ENCODE measurements around the gene TM4SF20.

The TM4SF20 gene

DNA sequence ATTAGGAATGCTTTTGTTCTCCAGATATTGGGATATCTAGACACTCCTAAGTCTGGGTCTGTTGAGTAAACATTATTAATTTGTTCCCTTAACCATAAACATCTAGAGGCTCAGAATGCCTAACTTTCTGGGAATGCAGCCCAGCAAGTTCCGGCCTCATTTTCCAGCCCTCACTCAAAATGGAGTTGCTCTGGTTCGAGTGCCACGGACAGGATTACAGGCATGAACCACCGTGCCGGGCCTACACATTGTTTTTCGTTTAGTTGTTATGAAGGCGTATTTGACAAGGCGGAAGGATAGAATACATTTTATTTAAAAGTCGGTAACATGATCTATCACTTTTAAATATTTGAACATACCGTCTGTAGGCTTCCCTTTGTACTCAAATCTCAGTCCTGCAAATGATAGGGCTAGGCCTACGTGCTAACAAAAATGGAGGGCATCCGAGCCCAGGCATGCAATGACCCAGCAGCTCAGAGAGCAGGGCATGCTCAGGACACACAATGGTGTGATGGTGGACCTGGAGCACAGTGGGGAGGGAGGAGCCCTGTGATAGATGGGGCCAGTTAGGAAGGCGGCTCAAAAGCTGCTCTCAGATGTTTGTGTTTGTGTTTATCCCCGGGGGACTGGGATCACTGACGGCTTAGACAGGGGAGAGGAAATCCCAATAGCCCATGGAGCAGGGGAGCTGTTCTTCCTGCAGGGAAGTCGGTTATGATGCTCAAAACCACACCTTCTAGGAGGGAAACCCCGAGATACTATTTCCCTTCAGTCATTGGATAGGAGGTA is 11.6 kb upstream of the TM4SF20 start (continued):
- TF ChIP-seq ZNF610 (tag by site-specific recombination; IDR thresholded peaks at IDR 0.05; ENCODE audit: borderline replicate concordance) (no peak), ZBTB8A (tag by site-specific recombination; IDR thresholded peaks at IDR 0.05) (no peak), BCL11A (tag by site-specific recombination; IDR thresholded peaks at IDR 0.05; ENCODE audit: low read depth) (no peak)
- TF ChIP-seq, protein P1, sequence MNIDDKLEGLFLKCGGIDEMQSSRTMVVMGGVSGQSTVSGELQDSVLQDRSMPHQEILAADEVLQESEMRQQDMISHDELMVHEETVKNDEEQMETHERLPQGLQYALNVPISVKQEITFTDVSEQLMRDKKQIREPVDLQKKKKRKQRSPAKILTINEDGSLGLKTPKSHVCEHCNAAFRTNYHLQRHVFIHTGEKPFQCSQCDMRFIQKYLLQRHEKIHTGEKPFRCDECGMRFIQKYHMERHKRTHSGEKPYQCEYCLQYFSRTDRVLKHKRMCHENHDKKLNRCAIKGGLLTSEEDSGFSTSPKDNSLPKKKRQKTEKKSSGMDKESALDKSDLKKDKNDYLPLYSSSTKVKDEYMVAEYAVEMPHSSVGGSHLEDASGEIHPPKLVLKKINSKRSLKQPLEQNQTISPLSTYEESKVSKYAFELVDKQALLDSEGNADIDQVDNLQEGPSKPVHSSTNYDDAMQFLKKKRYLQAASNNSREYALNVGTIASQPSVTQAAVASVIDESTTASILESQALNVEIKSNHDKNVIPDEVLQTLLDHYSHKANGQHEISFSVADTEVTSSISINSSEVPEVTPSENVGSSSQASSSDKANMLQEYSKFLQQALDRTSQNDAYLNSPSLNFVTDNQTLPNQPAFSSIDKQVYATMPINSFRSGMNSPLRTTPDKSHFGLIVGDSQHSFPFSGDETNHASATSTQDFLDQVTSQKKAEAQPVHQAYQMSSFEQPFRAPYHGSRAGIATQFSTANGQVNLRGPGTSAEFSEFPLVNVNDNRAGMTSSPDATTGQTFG (tag by site-specific recombination; IDR thresholded peaks at IDR 0.05; ENCODE audit: borderline replicate concordance) = no peak

DNA sequence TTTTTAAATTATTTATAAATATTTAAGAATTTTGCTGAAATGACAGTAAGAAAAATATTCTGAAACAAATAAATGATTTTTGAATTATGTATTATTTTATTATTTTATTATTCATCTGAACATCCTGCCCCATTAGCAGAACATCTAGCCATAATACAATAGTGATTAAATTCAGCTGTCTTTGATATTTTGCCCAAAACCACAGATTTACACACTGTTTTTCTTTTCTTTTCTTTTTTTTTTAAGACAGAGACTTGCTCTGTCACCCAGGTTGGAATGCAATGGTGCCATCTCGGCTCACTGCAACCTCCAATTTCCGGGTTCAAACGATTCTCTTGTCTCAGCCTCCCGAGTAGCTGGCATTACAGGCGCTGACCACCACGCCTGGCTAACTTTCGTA is 10.6 kb upstream of the TM4SF20 start:
- POLR2A ChIA-PET = no interaction called here
- no peaks in the 10 kb centered on the region for H3K36me3 ChIP-seq (ENCODE audit: control insufficient read depth in 2 of 2, insufficient read depth in 1 of 2, low read length in 2 of 2)
- CTCF ChIA-PET = no interaction called here
- H3K9me3 ChIP-seq (ENCODE audit: control insufficient read depth, insufficient read depth, low read depth, low read length) = no peaks in the 10 kb centered on the region
- H3K4me1 ChIP-seq (ENCODE audit: control insufficient read depth, insufficient read depth, low read length) = no peaks in the 10 kb centered on the region
- no peak overlapping the region for H3K4me3 ChIP-seq (ENCODE audit: low read depth, low read length)
- H3K27ac ChIP-seq (ENCODE audit: extremely low read depth, low read depth, low read length) = no peak overlapping the region
- TF ChIP-seq, protein P2, sequence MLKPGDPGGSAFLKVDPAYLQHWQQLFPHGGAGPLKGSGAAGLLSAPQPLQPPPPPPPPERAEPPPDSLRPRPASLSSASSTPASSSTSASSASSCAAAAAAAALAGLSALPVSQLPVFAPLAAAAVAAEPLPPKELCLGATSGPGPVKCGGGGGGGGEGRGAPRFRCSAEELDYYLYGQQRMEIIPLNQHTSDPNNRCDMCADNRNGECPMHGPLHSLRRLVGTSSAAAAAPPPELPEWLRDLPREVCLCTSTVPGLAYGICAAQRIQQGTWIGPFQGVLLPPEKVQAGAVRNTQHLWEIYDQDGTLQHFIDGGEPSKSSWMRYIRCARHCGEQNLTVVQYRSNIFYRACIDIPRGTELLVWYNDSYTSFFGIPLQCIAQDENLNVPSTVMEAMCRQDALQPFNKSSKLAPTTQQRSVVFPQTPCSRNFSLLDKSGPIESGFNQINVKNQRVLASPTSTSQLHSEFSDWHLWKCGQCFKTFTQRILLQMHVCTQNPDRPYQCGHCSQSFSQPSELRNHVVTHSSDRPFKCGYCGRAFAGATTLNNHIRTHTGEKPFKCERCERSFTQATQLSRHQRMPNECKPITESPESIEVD (tag by site-specific recombination; IDR thresholded peaks at IDR 0.05) = no peak
- TF ChIP-seq ZNF664 (tag by site-specific recombination; IDR thresholded peaks at IDR 0.05) (no peak), ZFP41 (tag by site-specific recombination; IDR thresholded peaks at IDR 0.05; ENCODE audit: borderline replicate concordance) (no peak), GLIS1 (tag by site-specific recombination; IDR thresholded peaks at IDR 0.05) (no peak), ZNF133 (tag by site-specific recombination; IDR thresholded peaks at IDR 0.05) (no peak), ZNF549 (tag by site-specific recombination; IDR thresholded peaks at IDR 0.05) (no peak), ZNF623 (tag by site-specific recombination; IDR thresholded peaks at IDR 0.05) (no peak), YY2 (tag by site-specific recombination; IDR thresholded peaks at IDR 0.05) (no peak), ZNF654 (tag by site-specific recombination; IDR thresholded peaks at IDR 0.05; ENCODE audit: low read depth) (no peak), ZNF10 (tag by site-specific recombination; IDR thresholded peaks at IDR 0.05) (no peak), ZNF629 (tag by site-specific recombination; IDR thresholded peaks at IDR 0.05) (no peak)
- TF ChIP-seq, protein P3, sequence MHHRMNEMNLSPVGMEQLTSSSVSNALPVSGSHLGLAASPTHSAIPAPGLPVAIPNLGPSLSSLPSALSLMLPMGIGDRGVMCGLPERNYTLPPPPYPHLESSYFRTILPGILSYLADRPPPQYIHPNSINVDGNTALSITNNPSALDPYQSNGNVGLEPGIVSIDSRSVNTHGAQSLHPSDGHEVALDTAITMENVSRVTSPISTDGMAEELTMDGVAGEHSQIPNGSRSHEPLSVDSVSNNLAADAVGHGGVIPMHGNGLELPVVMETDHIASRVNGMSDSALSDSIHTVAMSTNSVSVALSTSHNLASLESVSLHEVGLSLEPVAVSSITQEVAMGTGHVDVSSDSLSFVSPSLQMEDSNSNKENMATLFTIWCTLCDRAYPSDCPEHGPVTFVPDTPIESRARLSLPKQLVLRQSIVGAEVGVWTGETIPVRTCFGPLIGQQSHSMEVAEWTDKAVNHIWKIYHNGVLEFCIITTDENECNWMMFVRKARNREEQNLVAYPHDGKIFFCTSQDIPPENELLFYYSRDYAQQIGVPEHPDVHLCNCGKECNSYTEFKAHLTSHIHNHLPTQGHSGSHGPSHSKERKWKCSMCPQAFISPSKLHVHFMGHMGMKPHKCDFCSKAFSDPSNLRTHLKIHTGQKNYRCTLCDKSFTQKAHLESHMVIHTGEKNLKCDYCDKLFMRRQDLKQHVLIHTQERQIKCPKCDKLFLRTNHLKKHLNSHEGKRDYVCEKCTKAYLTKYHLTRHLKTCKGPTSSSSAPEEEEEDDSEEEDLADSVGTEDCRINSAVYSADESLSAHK (tag by site-specific recombination; IDR thresholded peaks at IDR 0.05) = no peak
- TF ChIP-seq, protein P4, sequence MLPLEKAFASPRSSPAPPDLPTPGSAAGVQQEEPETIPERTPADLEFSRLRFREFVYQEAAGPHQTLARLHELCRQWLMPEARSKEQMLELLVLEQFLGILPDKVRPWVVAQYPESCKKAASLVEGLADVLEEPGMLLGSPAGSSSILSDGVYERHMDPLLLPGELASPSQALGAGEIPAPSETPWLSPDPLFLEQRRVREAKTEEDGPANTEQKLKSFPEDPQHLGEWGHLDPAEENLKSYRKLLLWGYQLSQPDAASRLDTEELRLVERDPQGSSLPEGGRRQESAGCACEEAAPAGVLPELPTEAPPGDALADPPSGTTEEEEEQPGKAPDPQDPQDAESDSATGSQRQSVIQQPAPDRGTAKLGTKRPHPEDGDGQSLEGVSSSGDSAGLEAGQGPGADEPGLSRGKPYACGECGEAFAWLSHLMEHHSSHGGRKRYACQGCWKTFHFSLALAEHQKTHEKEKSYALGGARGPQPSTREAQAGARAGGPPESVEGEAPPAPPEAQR (tag by site-specific recombination; IDR thresholded peaks at IDR 0.05) = no peak
- TF ChIP-seq, protein P5, sequence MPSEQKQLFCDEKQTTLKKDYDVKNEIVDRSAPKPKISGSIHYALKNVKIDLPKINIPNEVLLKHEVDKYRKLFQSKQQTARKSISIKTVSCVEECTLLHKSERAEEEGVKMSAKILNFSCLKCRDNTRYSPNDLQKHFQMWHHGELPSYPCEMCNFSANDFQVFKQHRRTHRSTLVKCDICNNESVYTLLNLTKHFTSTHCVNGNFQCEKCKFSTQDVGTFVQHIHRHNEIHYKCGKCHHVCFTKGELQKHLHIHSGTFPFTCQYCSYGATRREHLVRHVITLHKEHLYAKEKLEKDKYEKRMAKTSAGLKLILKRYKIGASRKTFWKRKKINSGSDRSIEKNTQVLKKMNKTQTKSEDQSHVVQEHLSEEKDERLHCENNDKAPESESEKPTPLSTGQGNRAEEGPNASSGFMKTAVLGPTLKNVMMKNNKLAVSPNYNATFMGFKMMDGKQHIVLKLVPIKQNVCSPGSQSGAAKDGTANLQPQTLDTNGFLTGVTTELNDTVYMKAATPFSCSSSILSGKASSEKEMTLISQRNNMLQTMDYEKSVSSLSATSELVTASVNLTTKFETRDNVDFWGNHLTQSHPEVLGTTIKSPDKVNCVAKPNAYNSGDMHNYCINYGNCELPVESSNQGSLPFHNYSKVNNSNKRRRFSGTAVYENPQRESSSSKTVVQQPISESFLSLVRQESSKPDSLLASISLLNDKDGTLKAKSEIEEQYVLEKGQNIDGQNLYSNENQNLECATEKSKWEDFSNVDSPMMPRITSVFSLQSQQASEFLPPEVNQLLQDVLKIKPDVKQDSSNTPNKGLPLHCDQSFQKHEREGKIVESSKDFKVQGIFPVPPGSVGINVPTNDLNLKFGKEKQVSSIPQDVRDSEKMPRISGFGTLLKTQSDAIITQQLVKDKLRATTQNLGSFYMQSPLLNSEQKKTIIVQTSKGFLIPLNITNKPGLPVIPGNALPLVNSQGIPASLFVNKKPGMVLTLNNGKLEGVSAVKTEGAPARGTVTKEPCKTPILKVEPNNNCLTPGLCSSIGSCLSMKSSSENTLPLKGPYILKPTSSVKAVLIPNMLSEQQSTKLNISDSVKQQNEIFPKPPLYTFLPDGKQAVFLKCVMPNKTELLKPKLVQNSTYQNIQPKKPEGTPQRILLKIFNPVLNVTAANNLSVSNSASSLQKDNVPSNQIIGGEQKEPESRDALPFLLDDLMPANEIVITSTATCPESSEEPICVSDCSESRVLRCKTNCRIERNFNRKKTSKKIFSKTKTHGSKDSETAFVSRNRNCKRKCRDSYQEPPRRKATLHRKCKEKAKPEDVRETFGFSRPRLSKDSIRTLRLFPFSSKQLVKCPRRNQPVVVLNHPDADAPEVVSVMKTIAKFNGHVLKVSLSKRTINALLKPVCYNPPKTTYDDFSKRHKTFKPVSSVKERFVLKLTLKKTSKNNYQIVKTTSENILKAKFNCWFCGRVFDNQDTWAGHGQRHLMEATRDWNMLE (tag by site-specific recombination; conservative IDR thresholded peaks at IDR 0.05; ENCODE audit: low read depth) = no peak
- TF ChIP-seq, protein P6, sequence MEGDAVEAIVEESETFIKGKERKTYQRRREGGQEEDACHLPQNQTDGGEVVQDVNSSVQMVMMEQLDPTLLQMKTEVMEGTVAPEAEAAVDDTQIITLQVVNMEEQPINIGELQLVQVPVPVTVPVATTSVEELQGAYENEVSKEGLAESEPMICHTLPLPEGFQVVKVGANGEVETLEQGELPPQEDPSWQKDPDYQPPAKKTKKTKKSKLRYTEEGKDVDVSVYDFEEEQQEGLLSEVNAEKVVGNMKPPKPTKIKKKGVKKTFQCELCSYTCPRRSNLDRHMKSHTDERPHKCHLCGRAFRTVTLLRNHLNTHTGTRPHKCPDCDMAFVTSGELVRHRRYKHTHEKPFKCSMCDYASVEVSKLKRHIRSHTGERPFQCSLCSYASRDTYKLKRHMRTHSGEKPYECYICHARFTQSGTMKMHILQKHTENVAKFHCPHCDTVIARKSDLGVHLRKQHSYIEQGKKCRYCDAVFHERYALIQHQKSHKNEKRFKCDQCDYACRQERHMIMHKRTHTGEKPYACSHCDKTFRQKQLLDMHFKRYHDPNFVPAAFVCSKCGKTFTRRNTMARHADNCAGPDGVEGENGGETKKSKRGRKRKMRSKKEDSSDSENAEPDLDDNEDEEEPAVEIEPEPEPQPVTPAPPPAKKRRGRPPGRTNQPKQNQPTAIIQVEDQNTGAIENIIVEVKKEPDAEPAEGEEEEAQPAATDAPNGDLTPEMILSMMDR (tag by site-specific recombination; IDR thresholded peaks at IDR 0.05) = no peak

Measured in HEK293 (cell line).